HCT116 (cell line): Measurements from ENCODE around the gene TTC17. TPM values are rescaled to one million over a fixed set of nuclear protein-coding genes. Genes with fewer than 3 reads are reported as not detected.

Experiments
- ATAC-seq: fragments of 200-7000 bp; cut with Tn5 transposase; 2 replicates; pipeline ENCODE4 v1.9.1; 2020; ENCODE audit warnings: mild to moderate bottlenecking, moderate library complexity
- BruUV-seq: library from RNA; stranded (reverse); fragments of 400-500 nt; replicated peaks from 2 replicates; lab custom pipeline; 2021; lab: Mats Ljungman, UMichigan
- CTCF ChIA-PET: fragments of 300-600 bp; sonication (Branson Sonifier 250); formaldehyde crosslinking; loops from one replicate; lab custom pipeline; 2021; ENCODE audit warnings: antibody characterized with exemption; lab: Charles Lee
- POLR2A ChIA-PET: fragments of 300-600, 350-600 bp; sonication (Branson Sonifier 250); formaldehyde crosslinking; loops from one replicate; lab custom pipeline; 2021; ENCODE audit warnings: antibody characterized with exemption; lab: Charles Lee
- RAD21 ChIA-PET, 2 experiments: fragments of 300-600 bp; sonication (Branson Sonifier 250); formaldehyde crosslinking; loops; one replicate each; lab custom pipeline; 2023; ENCODE audit warnings: low total read pairs in 2 of 2; ENCODE audit not compliant: uncharacterized antibody in 2 of 2, unreplicated experiment in 2 of 2, low non-redundant PET in 1 of 2; lab: Charles Lee
- DNase-seq: peaks from one replicate; pipeline ENCODE4 v3.0.0-alpha.2; 2010; ENCODE audit warnings: low read depth, low spot score
- H2AFZ ChIP-seq: fragments of 200-600 bp; shearing (Covaris generic), sonication (generic); 2 replicates; pipeline ENCODE4 v1.6.1; 2017; ENCODE audit warnings: low read depth, mixed run types, mixed read lengths, antibody characterized with exemption, low read length; ENCODE audit not compliant: poor library complexity, severe bottlenecking
- H3K27ac ChIP-seq: 2 replicates; pipeline ENCODE4 v1.5.1; 2012; ENCODE audit warnings: low read depth, low read length
- H3K27me3 ChIP-seq: fragments of 200-600 bp; sonication (generic); 2 replicates; pipeline ENCODE4 v1.6.1; 2016; ENCODE audit warnings: mixed run types, low read length, mixed read lengths; ENCODE audit not compliant: insufficient read depth
- H3K36me3 ChIP-seq, 2 experiments: fragments of 200-500 bp in 1 of 2; fragments of 200-600 bp in 1 of 2; sonication (Bioruptor generic) in 1 of 2; sonication (generic) in 1 of 2; 2 replicates each; pipeline versions ENCODE4 v1.5.1 to v1.6.1; 2014 to 2016; ENCODE audit warnings: low read length in 2 of 2, inconsistent platforms in 1 of 2, mixed read lengths in 1 of 2, mixed run types in 1 of 2; ENCODE audit not compliant: insufficient read depth in 2 of 2, control insufficient read depth in 1 of 2
- H3K4me1 ChIP-seq, 2 experiments: fragments of 200-600 bp in 1 of 2; sonication (generic) in 1 of 2; 2 replicates each; pipeline versions ENCODE4 v1.5.1 to v1.6.1; 2012 to 2017; ENCODE audit warnings: low read length in 2 of 2, inconsistent platforms in 1 of 2, mild to moderate bottlenecking in 1 of 2, mixed read lengths in 1 of 2, mixed run types in 1 of 2, moderate library complexity in 1 of 2; ENCODE audit not compliant: insufficient read depth in 2 of 2, control insufficient read depth in 1 of 2
- H3K4me2 ChIP-seq: fragments of 200-600 bp; sonication (generic); 2 replicates; pipeline ENCODE4 v1.6.1; 2017; ENCODE audit warnings: mixed run types, low read length, mixed read lengths
- H3K4me3 ChIP-seq, 2 experiments: fragments of 200-600 bp in 1 of 2; sonication (generic) in 1 of 2; replicated peaks in 1 of 2; 2 replicates each; pipeline ENCODE4 v1.5.1; 2011 to 2016; ENCODE audit warnings: low read length in 2 of 2, control low read depth in 1 of 2, low read depth in 1 of 2, mild to moderate bottlenecking in 1 of 2, mixed read lengths in 1 of 2, mixed run types in 1 of 2
- H3K79me2 ChIP-seq: fragments of 200-600 bp; sonication (generic); 2 replicates; pipeline ENCODE4 v1.6.1; 2017; ENCODE audit warnings: mild to moderate bottlenecking, mixed run types, low read length, moderate library complexity, mixed read lengths; ENCODE audit not compliant: insufficient read depth
- H3K9ac ChIP-seq: fragments of 200-600 bp; sonication (generic); 2 replicates; pipeline ENCODE4 v1.6.1; 2016; ENCODE audit warnings: low read length, mixed read lengths
- H3K9me2 ChIP-seq: fragments of 200-600 bp; sonication (generic), shearing (Covaris generic); 2 replicates; pipeline ENCODE4 v1.6.1; 2017; ENCODE audit warnings: mixed run types, mild to moderate bottlenecking, moderate library complexity; ENCODE audit not compliant: insufficient read depth
- H3K9me3 ChIP-seq, 2 experiments: fragments of 200-500 bp in 1 of 2; fragments of 200-600 bp in 1 of 2; sonication (Bioruptor generic) in 1 of 2; sonication (generic) in 1 of 2; 2 replicates each; pipeline ENCODE4 v1.6.1; 2014 to 2017; ENCODE audit warnings: low read length in 2 of 2, mixed read lengths in 2 of 2, inconsistent platforms in 1 of 2, low read depth in 1 of 2, mild to moderate bottlenecking in 1 of 2, mixed run types in 1 of 2, moderate library complexity in 1 of 2; ENCODE audit not compliant: control insufficient read depth in 1 of 2, insufficient read depth in 1 of 2
- H4K20me1 ChIP-seq: fragments of 200-600 bp; sonication (generic), shearing (Covaris generic); 2 replicates; pipeline ENCODE4 v1.6.1; 2017; ENCODE audit warnings: mixed run types, mild to moderate bottlenecking, moderate library complexity; ENCODE audit not compliant: insufficient read depth
- CEBPB ChIP-seq: IDR thresholded peaks from 2 replicates; pipeline ENCODE4 v1.6.1; 2012; ENCODE audit warnings: low read depth
- EGR1 ChIP-seq: IDR thresholded peaks from 2 replicates; pipeline ENCODE4 v1.6.1; 2012; ENCODE audit warnings: low read depth
- ELF1 ChIP-seq: IDR thresholded peaks from 2 replicates; pipeline ENCODE4 v1.6.1; 2012; ENCODE audit warnings: low read depth, borderline replicate concordance
- EZH2 ChIP-seq: fragments of 200-600 bp; sonication (generic); IDR thresholded peaks from 2 replicates; pipeline ENCODE4 v1.6.1; 2017; ENCODE audit warnings: antibody characterized with exemption, mixed run types
- EZH2phosphoT487 ChIP-seq: fragments of 200-600 bp; IDR thresholded peaks from 2 replicates; pipeline ENCODE4 v1.6.1; 2018; ENCODE audit warnings: antibody characterized with exemption, borderline replicate concordance
- FOSL1 ChIP-seq: IDR thresholded peaks from 2 replicates; pipeline ENCODE4 v1.6.1; 2012; ENCODE audit warnings: low read depth
- JUND ChIP-seq: IDR thresholded peaks from 2 replicates; pipeline ENCODE4 v1.6.1; 2012
- POLR2A ChIP-seq: IDR thresholded peaks from 2 replicates; pipeline ENCODE4 v1.7.0; 2011; ENCODE audit warnings: borderline replicate concordance; ENCODE audit not compliant: insufficient read depth, insufficient read length; ENCODE audit errors: extremely low read depth
- POLR2AphosphoS5 ChIP-seq: IDR thresholded peaks from 2 replicates; pipeline ENCODE4 v1.6.1; 2011; ENCODE audit warnings: mild to moderate bottlenecking, low read depth, low read length, moderate library complexity
- RAD21 ChIP-seq: IDR thresholded peaks from 2 replicates; pipeline ENCODE4 v1.6.1; 2012; ENCODE audit warnings: low read depth, mild to moderate bottlenecking
- SIN3A ChIP-seq: IDR thresholded peaks from 2 replicates; pipeline ENCODE4 v1.6.1; 2012; ENCODE audit warnings: low read depth
- SP1 ChIP-seq: IDR thresholded peaks from 2 replicates; pipeline ENCODE4 v1.6.1; 2012; ENCODE audit warnings: low read depth
- TCF7L2 ChIP-seq: IDR thresholded peaks from 2 replicates; pipeline ENCODE4 v1.7.0; 2011; ENCODE audit warnings: borderline replicate concordance, inconsistent platforms; ENCODE audit not compliant: insufficient read depth, insufficient read length; ENCODE audit errors: extremely low read depth
- ZFX ChIP-seq: fragments of 450-650 bp; IDR thresholded peaks from 2 replicates; pipeline ENCODE4 v1.6.1; 2017
- ZNF274 ChIP-seq: fragments of 200-500 bp; sonication (Bioruptor generic); IDR thresholded peaks from 2 replicates; pipeline ENCODE4 v1.6.1; 2014; ENCODE audit warnings: mild to moderate bottlenecking, low read depth, low read length, inconsistent platforms
- intact Hi-C: fragments of 100-400 bp; cut with micrococcal nuclease; formaldehyde crosslinking; loops from 2 replicates; pipeline ENCODE4 v1.10.0; 2022
- total RNA-seq: library from RNA; stranded (reverse); gene quantifications from one replicate; pipeline ENCODE4 v1.2.1, GENCODE V29; 2021; ENCODE audit not compliant: unreplicated experiment
- TF ChIP-seq, protein P1 (sequence below), 3 experiments: fragments of 200-600 bp in 1 of 3; sonication (generic) in 1 of 3; IDR thresholded peaks in 2 of 3; conservative IDR thresholded peaks in 1 of 3; 2 replicates each; pipeline ENCODE4 v1.5.1; 2012 to 2017; ENCODE audit warnings: low read depth in 2 of 3, low read length in 2 of 3, antibody characterized with exemption in 1 of 3, borderline replicate concordance in 1 of 3, control low read depth in 1 of 3, mild to moderate bottlenecking in 1 of 3, mixed read lengths in 1 of 3, mixed run types in 1 of 3, moderate library complexity in 1 of 3; ENCODE audit not compliant: insufficient read depth in 1 of 3
- TF ChIP-seq, protein P2 (sequence below): IDR thresholded peaks from 2 replicates; pipeline ENCODE4 v1.6.1; 2012

Gene TTC17
- total RNA-seq, 1 experiment from 2014 or later = 51.6 TPM

DNA sequence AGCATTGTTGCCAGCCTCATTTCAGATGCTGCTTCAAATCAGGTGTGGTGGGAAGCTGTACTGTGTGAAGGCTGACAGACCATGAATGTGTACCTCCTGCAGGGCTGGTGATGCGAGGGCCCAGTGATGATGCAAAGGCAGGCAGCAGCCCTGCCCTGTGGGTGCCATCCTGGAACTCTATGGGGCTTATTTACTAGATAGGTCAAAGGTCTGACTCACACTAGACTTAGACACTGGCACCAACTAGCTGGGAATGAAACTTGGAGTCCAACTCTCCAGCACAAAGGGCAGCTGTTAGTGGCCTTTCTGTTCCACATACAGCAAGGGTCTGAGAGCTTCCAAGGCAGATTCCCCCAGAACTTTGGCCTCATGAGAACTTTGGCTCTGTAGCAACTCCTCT lies 138.4 kb downstream of the TTC17 start:
- no peaks in the 10 kb centered on the region for H3K36me3 ChIP-seq
- H3K79me2 ChIP-seq = no peaks in the 10 kb centered on the region
- ChIA-PET RAD21 (no interaction called here), POLR2A (no interaction called here), CTCF (interaction anchor here (1.2 kb wide), 1 partner anchor 70 kb away, joined by 6 read pairs; no protein-coding TSS in a partner anchor)
- H2AFZ ChIP-seq = no peak overlapping the region
- no peak for DNase-seq
- no TSS peak for BruUV-seq
- TF ChIP-seq ZFX (no peak), CEBPB (no peak), FOSL1 (no peak), SP1 (no peak), EGR1 (no peak), EZH2 (no peak), JUND (no peak), ZNF274 (no peak), SIN3A (no peak), RAD21 (no peak), EZH2phosphoT487 (no peak), POLR2AphosphoS5 (no peak), ELF1 (no peak), TCF7L2 (no peak), POLR2A (no peak)
- TF ChIP-seq, protein P1, sequence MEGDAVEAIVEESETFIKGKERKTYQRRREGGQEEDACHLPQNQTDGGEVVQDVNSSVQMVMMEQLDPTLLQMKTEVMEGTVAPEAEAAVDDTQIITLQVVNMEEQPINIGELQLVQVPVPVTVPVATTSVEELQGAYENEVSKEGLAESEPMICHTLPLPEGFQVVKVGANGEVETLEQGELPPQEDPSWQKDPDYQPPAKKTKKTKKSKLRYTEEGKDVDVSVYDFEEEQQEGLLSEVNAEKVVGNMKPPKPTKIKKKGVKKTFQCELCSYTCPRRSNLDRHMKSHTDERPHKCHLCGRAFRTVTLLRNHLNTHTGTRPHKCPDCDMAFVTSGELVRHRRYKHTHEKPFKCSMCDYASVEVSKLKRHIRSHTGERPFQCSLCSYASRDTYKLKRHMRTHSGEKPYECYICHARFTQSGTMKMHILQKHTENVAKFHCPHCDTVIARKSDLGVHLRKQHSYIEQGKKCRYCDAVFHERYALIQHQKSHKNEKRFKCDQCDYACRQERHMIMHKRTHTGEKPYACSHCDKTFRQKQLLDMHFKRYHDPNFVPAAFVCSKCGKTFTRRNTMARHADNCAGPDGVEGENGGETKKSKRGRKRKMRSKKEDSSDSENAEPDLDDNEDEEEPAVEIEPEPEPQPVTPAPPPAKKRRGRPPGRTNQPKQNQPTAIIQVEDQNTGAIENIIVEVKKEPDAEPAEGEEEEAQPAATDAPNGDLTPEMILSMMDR (IDR thresholded peaks at IDR 0.05 in 2 of 3, conservative IDR thresholded peaks at IDR 0.05 in 1 of 3; ENCODE audit: borderline replicate concordance in 1 of 3, insufficient read depth in 1 of 3, low read depth in 2 of 3, low read length in 2 of 3) = no peak
- TF ChIP-seq, protein P2, sequence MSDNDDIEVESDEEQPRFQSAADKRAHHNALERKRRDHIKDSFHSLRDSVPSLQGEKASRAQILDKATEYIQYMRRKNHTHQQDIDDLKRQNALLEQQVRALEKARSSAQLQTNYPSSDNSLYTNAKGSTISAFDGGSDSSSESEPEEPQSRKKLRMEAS = no peak
- H3K4me3 ChIP-seq = no peak overlapping the region
- no peaks in the 10 kb centered on the region for H3K9me3 ChIP-seq
- intact Hi-C loops = no loop called here
- H3K9ac ChIP-seq = no peak overlapping the region
- H3K4me1 ChIP-seq = no peaks in the 10 kb centered on the region
- H3K27ac ChIP-seq = no peak overlapping the region
- no peak for ATAC-seq
- no peaks in the 10 kb centered on the region for H4K20me1 ChIP-seq
- no peak overlapping the region for H3K4me2 ChIP-seq
- H3K9me2 ChIP-seq = no peaks in the 10 kb centered on the region
- peaks cover 8% of the 10 kb centered on the region; the same call in 1 of the 2 replicates for H3K27me3 ChIP-seq
